Motor neuron (in vitro differentiated cells): ENCODE results near the gene NPIPA8. TPM values are rescaled to one million over a fixed set of nuclear protein-coding genes. Genes with fewer than 3 reads are reported as not detected.
"Not testable (repeated sequence)": the region's sequence is repeated elsewhere in the genome, so short reads cannot be mapped to it uniquely, and the experiment has no call there.

Experiments
- ATAC-seq, 8 experiments: fragments of 200-7000 bp; cut with Tn5 transposase; replicated peaks in 6 of 8; 2 replicates each; pipeline ENCODE4 v1.8.0; 2021; ENCODE audit warnings: mild to moderate bottlenecking in 8 of 8, moderate library complexity in 8 of 8
- H3K27ac ChIP-seq, 2 donors: fragments of 250-450 bp; sonication (Bioruptor Pico); 2 replicates each; pipeline ENCODE4 v1.9.0; 2021; ENCODE audit warnings: antibody characterized with exemption in 2 of 2, mild to moderate bottlenecking in 2 of 2, moderate library complexity in 1 of 2
- H3K4me1 ChIP-seq, 2 donors: fragments of 250-450 bp; sonication (Bioruptor Pico); replicated peaks in 1 of 2; 2 replicates each; pipeline ENCODE4 v1.6.1; 2021; ENCODE audit warnings: antibody characterized with exemption in 2 of 2, mild to moderate bottlenecking in 2 of 2, moderate library complexity in 1 of 2
- H3K4me3 ChIP-seq, 5 donors: fragments of 250-450 bp; sonication (Bioruptor Pico); 2 replicates each; pipeline ENCODE4 v1.9.0; 2021; ENCODE audit warnings: antibody characterized with exemption in 5 of 5, mild to moderate bottlenecking in 5 of 5, moderate library complexity in 4 of 5
- WGBS, 10 experiments: fragments of 450-650 bp; shearing (Covaris generic); methylation state at CpG; one replicate each; pipeline ENCODE4 v1.0.0; 2022; 5-methylcytosine and 5-hydroxymethylcytosine counted together
- in situ Hi-C, 9 experiments: fragments of 400-800 bp; cut with MboI; loops; one replicate each; pipeline ENCODE4 v1.15.0; 2021; ENCODE audit warnings: low sequenced_read_pairs in 9 of 9, low pct_unique_long_range_greater_than_20kb in 2 of 9; ENCODE audit not compliant: unreplicated experiment in 9 of 9
- total RNA-seq, 8 experiments: library from RNA; unstranded; fragments of 300-600 nt; gene quantifications; 2 replicates each; pipeline versions ENCODE4 v1.2.3 to v1.2.4, GENCODE V29; 2022

Gene NPIPA8
- total RNA-seq, 8 experiments from 2014 or later = 1.3 to 12.2 TPM; not detected in 6

DNA sequence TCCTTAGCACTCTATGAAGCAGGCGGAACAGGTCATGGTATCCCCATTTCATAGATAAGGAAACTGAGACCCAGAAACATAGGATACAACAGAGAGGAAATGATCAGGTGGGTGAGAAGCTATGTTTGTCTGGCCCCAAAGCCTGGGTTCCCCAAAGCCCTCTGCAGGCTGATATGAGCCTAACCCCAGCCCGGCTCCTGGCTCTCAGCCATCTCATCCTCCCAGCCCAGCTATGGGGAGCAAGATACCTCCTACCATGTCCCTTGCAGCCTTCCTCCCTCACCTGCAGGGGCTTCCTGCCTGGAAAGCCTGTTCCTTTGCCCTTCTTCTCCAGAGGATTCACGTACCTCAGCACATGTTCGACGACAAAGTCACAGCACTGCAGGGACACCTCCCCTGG is 30.5 kb downstream of the NPIPA8 start:
- in situ Hi-C loops, H3K4me3 ChIP-seq, H3K27ac ChIP-seq, H3K4me1 ChIP-seq: not testable (repeated sequence)
- peak in 1 of 8 experiments; percentile 46 for ATAC-seq
- no CpG with 5 or more reads among the region's 5 CpGs for WGBS, 10 experiments

DNA sequence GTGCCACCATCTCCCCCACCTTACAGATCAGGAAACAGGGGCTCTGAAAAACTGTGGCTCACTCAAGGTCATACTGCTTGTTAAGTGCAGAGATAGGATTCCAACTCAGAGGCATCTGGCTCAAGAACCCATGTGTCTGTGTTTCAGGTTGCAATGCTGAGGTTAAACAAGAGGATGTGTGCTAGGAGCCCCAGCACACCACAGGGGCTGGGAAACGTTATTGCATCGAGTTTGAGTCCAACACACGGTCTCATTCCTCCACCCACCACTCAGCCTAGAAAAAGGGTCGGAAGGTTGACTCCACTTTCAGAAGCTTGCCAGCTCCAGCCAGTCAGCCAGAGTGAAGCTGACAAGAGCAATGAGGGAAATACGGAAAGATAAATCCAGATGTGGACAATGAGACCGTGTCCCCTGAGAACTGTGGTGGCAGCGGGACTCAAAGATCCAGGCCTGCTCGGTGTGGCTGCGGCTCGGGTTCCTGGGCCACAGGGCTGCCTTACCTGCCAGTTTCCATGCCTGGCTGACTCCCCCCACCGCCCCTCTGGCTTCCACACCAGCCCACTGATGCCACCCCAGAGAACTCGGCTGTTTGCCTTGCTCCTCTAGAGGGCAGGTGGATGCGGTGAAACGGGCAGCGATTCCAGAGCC is 33.4 kb downstream of the NPIPA8 start:
- ATAC-seq = peak in 1 of 8 experiments; percentile 16
- H3K4me1 ChIP-seq, in situ Hi-C loops, H3K4me3 ChIP-seq, H3K27ac ChIP-seq: not testable (repeated sequence)
- no CpG with 5 or more reads among the region's 15 CpGs for WGBS, 10 experiments

GRCh38 chr16:18297714-18298113 is 38.8 kb downstream of the NPIPA8 start:
- H3K4me1 ChIP-seq, H3K27ac ChIP-seq, H3K4me3 ChIP-seq, in situ Hi-C loops: not testable (repeated sequence)
- no CpG with 5 or more reads among the region's 1 CpG for WGBS, 10 experiments
- ATAC-seq = peak in 2 of 8 experiments; percentile 50 to 54

DNA sequence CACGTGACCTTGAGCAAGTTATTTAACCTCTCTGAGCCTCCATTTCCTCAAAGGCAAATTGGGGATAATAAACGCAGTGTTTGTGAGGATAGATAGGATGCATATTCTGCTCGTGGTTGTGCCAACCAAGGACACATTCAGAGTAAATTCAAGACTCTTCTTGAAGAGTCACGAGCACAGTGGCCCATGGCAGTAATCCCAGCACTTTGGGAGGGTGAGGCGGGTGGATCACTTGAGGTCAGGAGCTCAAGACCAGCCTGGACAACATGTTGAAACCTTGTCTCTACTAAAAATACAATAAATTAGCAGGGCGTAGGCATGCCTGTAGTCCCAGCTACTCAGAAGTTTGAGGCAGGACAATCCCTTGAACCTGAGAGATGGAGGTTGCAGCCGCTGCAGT is 39.6 kb downstream of the NPIPA8 start:
- no CpG with 5 or more reads among the region's 7 CpGs for WGBS, 10 experiments
- ATAC-seq, H3K27ac ChIP-seq, in situ Hi-C loops, H3K4me1 ChIP-seq, H3K4me3 ChIP-seq: not testable (repeated sequence)

DNA sequence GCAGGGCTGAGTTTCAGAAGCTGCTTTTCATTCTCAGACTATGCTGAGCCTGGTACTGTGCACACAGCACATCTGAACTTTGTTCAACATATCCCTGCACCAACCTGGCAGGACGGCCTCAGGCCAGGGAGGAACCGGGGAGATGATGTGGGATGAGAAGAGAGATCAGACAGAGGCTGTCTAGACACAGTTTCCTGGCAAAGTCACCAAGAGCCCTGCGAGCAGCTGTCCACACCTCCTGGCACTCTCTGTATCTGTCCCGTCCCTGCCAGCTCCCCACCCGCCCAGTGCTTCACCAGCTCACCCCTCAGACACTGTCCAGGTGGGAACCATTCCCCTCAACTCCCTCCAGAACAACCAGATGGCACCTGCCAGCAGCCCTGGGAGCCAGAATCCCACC is 42.2 kb downstream of the NPIPA8 start:
- WGBS, 10 experiments = no CpG with 5 or more reads among the region's 5 CpGs
- in situ Hi-C loops, H3K27ac ChIP-seq, H3K4me3 ChIP-seq, H3K4me1 ChIP-seq: not testable (repeated sequence)
- peak in 3 of 8 experiments; percentile 52 to 71 (median 64) for ATAC-seq

GRCh38 chr16:18293337-18293956 is 43.1 kb downstream of the NPIPA8 start:
- ATAC-seq, H3K4me3 ChIP-seq, H3K4me1 ChIP-seq, in situ Hi-C loops, H3K27ac ChIP-seq: not testable (repeated sequence)
- WGBS, 10 experiments = no CpG with 5 or more reads among the region's 3 CpGs

- ATAC-seq, H3K4me1 ChIP-seq, H3K4me3 ChIP-seq, H3K27ac ChIP-seq, in situ Hi-C loops: not testable (repeated sequence)
- WGBS, 10 experiments = no CpG with 5 or more reads among the region's 2 CpGs
These were observed 45.6 kb downstream of the NPIPA8 start for GRCh38 chr16:18290959-18291358.

- H3K4me1 ChIP-seq = not testable (repeated sequence)
These were observed 50.2 kb downstream of the NPIPA8 start for GRCh38 chr16:18286342-18286741.

DNA sequence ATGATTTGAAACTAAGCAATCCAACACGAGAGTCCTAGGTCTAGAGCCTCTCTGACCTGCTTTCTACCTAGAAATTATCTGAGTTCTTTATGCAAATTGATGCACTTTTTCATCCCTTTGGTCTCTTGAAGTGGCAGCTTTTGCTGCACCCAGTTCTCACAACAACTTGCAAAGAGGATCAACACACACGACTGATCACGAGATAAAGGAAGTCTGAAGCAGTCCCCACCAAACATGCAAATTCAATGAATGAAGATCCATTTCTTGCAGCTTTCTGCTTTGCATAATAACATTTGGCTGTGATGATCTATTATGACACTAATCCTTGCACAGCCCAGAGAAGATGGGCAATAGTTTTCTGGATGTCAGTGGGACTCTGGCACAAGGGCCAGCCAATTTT is 56.2 kb downstream of the NPIPA8 start:
- peak in 3 of 8 experiments; percentile 91 to 99 (median 92) for ATAC-seq
- in situ Hi-C loops, H3K27ac ChIP-seq, H3K4me1 ChIP-seq, H3K4me3 ChIP-seq: not testable (repeated sequence)
- no CpG with 5 or more reads among the region's 3 CpGs for WGBS, 10 experiments

More at GRCh38 chr16:18286342-18286741, 50.2 kb downstream of the NPIPA8 start:
- ATAC-seq = peak in 3 of 8 experiments; percentile 35 to 74 (median 58)
- H3K27ac ChIP-seq, H3K4me3 ChIP-seq, in situ Hi-C loops: not testable (repeated sequence)
- no CpG with 5 or more reads among the region's 1 CpG for WGBS, 10 experiments

DNA sequence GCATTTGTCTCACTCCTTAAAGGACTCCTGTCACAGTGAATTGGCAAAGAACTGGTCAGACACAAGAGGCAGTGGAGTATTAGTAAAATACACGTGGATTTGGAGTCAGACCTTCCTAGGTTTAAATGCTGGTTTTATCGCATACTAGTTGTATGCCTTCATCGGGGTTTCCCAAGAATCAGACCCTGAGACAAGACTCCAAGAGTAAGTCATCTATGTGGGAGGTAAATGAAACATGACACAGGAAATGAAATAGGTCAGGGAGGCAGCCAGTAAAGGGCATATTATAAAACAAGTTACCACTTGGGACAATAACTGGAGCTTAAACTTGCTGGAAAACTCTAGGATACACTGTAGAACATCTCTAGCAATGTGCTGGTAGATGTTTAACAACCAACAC is 59.8 kb downstream of the NPIPA8 start:
- H3K4me1 ChIP-seq, H3K27ac ChIP-seq, in situ Hi-C loops, ATAC-seq, H3K4me3 ChIP-seq: not testable (repeated sequence)
- no CpG with 5 or more reads among the region's 3 CpGs for WGBS, 10 experiments

GRCh38 chr16:18270171-18270570 is 66.4 kb downstream of the NPIPA8 start:
- no CpG with 5 or more reads among the region's 2 CpGs for WGBS, 10 experiments
- H3K4me3 ChIP-seq, H3K27ac ChIP-seq, H3K4me1 ChIP-seq, ATAC-seq, in situ Hi-C loops: not testable (repeated sequence)
